Left ventricle myocardium superior (tissue), 1 donor: ENCODE data around the gene HDAC4. TPM values are rescaled to one million over a fixed set of nuclear protein-coding genes. Genes with fewer than 3 reads are reported as not detected.
A peak's percentile ranks its signal among the peaks of the same experiment; 100 is the strongest.

Source experiments
- ATAC-seq: fragments of 200-7000 bp; cut with Tn5 transposase; one replicate; pipeline ENCODE4 v1.9.1; 2020; ENCODE audit warnings: mild to moderate bottlenecking, moderate library complexity
- DNase-seq: peaks from one replicate; pipeline ENCODE4 v3.0.0-alpha.2; 2020
- intact Hi-C: fragments of 100-400 bp; cut with micrococcal nuclease; formaldehyde crosslinking; loops from one replicate; pipeline ENCODE4 v1.11.0; 2022
- total RNA-seq: library from RNA; stranded (reverse); fragmentation: NEBNext Ultra II Directional; extraction: Animal tissue kit (Norgen Biotek cat#: 25700); gene quantifications from one replicate; pipeline ENCODE4 v1.2.1, GENCODE V29; 2021
- donor health status: DM: no; HTN: yes; CAD: no; lungs with severe emphysema.

HDAC4 gene
- total RNA-seq, 1 donor from 2014 or later, result 25.6 TPM

DNA sequence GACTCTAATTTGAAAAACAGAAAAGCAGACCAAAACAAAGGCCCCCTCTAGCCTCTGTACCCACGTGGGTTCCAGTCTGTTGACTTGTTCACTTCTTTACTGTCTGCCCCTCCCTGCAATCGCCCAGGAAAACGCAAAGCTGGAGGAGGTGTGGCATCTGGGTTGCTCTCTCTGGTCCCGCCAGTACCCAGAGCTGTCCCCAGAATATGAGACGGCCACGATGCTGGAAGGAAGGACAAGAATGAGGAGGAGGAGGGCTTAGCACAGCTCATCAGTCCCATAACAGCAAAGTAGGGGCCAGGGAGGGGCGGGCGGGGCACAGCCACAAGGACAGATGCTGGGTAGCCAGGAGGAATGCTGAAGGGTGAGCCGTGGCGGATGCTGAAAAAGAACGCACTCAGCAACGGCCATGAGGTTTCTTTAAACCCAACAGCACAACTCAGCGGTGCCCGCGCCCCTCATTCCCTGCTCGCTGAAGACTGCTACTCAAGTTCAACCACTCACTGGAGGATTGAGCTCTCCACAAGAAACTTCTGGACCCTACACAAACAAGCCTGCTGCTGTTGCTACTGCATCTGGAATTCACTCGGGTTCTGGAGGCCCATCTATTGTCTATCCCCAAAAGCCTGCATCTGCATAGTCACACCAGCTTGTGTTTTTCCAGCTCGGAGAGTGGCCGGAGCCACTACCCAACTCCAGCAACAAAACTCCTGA, 187.7 kb downstream of the HDAC4 start:
- no peak for ATAC-seq
- intact Hi-C loops, result no loop called here
- peak; percentile 9 for DNase-seq

DNA sequence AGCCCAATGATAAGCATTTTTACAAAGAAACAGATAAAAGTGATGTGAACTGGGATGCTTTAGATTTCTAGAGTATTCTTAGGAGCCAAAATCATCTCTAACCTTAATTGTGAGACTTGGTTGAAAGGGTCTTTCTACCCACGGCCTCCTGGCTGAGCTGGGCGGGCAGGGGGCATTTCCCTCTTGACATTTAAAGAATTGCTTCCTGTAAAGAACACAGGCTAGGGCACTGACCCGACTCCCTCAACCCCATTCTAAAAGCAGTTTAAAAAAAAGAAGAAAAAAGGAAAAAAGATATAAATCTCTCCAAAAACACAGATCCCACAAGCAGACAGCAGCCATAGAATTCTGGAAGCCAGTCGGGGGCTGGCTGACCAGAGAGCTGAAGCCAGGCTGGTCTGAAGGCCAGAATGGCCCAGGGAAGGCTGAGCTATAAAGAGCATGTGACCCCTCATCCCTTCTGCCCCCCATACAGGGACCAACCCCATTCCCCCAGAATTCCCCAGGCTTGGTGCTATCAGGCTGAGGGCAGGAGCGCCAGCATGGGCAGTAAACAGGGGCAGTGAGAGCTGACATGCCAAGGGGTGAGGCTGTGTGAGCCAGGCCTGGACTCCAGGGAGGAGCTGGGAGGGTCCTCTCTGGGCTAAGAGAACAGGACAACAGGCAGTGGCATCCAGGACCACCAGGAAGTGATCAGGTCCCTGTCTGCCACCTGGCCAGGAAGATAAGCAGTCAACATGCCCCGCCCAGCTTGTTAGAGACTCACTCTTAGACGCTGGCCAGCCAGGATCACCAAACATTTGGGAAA, 188.5 kb downstream of the HDAC4 start:
- intact Hi-C loops, result no loop called here
- ATAC-seq (peak; percentile 39), DNase-seq (peak; percentile 22)

DNA sequence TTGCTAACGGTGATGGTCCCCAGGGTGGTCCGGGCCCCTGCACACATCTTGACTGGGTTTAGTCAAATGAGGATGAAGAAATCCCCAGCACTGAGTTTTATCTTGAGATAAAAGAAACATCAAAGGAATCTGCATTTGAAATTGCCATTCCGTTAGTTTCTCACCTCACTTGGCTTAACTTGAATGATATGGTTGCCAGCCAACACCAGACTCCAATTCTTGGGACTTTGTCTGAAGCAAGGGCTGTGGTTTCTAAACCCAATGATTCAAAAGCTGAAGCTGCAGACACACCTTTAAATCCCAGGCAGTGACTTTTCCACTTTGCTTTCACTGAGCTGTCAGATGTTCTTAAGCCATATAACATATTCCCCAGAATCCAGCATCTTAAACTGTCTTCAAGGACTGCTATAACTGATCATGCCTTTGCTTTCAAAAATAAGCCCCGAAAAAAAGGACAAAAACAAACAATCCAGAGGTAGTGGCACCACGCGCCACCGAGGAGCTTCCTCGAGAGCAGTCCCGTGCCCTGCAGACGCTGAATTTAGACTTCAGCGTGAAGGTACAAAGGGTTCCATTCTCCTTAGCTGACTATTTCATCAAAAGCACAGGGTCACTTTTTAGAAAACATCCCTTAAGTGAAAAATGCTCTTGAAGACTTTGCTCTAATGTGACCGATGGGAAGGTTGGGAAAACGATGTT, 189.3 kb downstream of the HDAC4 start:
- intact Hi-C loops, result no loop called here
- DNase-seq (peak; percentile 20), ATAC-seq (peak; percentile 42)

DNA sequence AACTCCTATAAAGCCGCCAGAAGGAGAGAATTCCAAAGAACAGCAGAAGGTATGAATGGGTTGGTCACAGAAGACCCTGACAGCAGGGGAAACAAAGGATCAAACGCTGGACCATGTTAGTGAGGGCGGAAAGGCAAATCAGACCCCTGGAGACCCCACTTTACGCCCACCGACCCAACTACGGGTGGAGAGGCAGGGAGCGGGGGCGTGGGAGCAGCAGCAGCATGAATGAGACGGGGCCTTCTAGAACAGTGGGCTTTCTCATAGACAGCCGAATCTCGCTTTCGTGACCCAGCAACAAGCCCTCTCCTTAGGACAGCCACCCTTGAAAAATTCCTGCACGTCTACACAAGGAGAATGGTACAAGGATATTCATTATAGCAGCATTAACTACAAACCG, 191.0 kb downstream of the HDAC4 start:
- ATAC-seq, result no peak
- intact Hi-C loops, result no loop called here

DNA sequence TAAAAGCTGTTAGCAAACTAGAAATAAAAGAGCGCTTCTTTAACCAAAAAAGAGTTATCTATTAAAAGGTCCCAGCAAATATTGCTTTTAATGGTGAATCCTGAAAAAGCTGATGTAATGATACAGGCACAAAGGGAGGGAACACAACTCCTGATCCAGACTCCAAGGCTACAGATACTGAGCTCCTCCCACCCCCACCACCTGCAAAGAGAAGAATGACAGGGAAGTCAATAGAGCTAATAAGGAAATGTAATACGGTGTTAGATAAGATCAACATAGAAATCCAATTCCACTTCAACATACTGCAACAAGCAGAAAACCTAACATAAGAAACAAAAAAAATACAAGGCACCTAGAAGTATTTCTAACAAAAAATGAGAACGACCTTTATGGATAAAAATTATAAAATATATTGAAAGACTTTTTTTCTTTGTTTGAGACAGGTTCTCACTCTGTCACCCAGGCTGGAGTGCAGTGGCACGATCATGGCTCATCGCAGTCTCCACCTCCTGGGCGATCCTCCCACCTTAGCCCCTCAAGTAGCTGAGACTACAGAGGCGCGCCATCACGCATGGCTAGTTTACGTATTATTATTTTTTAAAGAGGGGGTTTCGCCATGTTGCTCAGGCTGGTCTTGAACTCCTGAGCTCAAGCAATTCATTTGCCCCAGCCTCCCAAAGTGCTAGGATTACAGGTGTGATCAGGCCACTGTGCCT, 192.2 kb downstream of the HDAC4 start:
- intact Hi-C loops, result no loop called here
- no peak for ATAC-seq
- no peak for DNase-seq

More for the DNA sequence above, 191.0 kb downstream of the HDAC4 start:
- DNase-seq, result peak; percentile 17

DNA sequence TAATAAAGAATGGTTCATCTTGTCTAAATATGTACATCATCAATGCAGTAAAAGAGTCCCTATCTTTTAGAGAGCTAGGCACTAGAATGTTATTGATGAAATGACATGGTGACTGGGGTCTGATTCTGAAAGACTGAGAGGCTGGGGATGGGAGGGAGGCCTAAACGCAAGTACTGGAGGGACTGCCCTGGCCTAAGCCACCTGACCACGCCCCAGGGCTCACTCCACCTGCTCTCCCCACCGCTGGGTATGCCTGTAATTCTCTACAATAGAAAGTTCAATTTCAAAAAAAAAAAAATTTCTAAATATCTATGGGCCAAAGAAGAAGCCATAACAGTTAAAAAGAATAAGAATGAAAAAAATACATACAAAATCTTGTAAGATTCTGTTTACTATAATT, 194.0 kb downstream of the HDAC4 start:
- DNase-seq, result peak; percentile 7
- intact Hi-C loops, result no loop called here
- no peak for ATAC-seq

DNA sequence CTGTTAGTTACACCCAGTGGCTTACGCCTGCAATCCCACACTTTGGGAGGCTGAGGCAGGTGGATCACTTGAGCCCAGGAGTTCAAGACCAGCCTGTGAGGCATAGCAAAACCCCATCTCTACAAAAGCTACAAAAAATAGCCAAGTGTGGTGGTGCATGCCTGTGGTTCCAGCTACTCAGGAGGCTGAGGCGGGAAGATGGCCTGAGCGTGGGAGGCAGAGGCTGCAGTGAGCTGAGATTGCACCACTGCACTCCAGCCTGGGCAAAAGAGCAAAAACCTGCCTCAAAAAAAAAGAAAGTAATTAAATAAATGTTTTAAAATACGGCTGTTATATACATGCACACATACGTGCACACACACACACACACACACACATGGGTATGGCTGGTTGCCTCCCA, 194.8 kb downstream of the HDAC4 start:
- no peak for ATAC-seq
- intact Hi-C loops, result no loop called here
- DNase-seq, result peak; percentile 15

DNA sequence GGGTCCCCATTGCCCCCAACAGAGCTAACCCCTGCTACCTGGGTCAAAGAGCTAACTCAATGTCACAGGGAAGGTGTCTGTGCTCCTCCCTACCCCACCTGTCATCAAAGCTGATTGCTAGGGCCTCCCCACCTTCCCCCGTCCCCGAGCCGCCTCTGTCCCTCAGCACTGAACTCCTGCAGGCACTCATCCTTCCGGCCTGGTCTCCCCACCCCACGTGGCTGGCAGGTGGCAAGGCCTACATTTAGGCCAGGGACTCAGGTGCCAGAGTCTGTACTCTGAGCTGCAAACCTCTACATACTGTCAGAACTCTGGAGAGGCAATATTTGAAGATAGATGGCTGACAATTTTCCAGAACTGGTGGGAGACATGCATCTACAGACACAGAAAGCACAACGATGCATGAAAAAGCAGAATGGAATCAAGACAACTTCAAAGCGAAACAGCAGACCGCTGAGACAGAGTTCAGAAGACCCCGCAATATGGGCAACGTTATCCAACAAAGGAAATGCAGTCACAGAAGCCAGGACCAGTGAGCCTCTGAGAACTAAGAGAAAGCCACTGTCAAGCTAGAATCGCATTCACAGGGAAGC, 195.8 kb downstream of the HDAC4 start:
- ATAC-seq, result no peak
- intact Hi-C loops, result no loop called here
- DNase-seq, result peak; percentile 9

DNA sequence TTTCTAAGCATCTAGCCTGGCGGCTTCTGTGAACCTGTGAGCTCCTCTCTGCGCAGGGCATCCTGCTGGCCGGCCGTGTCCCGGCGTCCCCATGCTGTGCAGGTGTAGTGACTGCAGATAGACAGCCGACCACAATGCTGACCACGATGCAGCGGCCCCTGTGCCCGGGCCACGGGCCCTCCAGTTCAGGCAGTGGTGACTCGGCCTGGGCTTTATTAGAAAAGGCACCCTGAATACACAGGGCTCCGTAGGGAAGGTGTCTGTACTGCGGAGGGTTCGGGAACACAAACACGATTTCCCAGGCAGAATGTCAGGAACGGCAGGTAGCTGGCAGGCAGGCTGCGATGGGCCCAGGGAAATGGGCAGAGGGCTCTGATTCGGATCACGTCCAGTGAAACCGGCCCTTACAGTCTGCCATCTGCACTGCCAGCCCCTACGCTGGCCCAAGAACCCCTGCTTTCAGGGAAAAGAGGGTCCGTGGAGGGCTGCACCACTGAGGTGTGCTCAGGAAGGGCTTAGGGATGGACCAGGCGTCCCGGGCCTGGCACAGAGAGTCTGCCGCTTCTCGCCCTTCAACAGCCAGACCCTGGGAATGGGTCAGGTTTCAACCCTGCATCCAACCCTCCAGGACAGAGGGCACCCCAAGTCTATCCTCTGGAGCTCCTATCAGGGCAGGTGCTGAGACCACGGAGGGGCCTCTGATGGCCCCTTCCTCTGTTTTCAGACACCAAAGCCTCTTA, 196.5 kb downstream of the HDAC4 start:
- intact Hi-C loops, result no loop called here
- DNase-seq (peak; percentile 27), ATAC-seq (no peak)

DNA sequence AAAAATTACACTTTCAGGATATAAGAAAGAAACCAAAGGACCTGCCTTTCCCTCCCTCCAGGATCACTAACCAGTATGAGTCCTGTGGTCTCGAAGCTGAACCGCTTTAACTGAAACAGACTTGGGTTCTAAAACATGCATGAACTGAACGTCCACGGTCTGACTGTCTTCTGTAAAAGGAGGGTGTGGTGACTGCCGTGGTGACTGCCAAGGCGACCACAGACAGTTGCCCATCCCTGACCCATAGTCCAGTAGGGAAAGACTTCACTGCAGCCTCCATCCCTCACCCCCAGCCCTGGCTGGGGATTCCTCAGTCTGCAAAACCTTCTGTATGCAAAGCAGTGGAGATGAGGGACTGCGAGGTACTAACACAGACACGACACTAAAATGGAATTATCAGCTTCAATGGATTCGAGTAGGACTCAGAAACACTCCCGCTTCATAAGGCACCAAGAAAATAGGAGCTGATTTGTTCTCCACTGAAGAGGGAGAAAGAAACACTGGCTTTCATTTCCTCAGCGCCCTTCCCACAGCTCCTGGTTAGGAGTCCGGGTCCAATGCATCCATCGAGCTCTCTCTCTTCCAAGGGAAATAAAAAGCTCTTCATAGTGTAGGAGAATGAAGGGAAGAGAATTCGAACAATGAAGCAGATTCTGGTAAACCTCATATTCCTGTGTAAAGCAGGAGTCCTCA, 197.2 kb downstream of the HDAC4 start:
- ATAC-seq, result no peak
- intact Hi-C loops, result no loop called here

DNA sequence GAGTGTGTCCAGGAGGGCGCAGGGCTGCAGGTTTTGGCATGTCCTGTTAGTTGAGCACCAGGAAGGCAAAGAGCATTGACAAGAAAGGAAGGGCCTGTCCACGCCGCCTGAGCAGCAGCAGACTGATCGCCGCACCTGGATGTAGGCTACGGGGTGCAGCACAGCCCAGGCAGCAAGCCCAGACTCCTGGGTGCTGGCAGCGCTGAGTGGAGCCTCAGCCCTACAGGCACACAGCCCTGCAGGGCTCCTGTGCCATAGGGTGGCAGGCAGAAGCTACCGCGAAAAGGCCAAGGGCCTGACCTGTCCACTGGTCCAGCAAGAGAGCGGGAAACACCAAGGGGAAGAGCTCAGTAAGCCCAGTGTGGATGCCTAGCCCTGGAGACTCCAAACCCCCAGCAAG, 198.0 kb downstream of the HDAC4 start:
- intact Hi-C loops, result no loop called here
- ATAC-seq (no peak), DNase-seq (peak; percentile 33)

More for the DNA sequence above, 197.2 kb downstream of the HDAC4 start:
- no peak for DNase-seq

DNA sequence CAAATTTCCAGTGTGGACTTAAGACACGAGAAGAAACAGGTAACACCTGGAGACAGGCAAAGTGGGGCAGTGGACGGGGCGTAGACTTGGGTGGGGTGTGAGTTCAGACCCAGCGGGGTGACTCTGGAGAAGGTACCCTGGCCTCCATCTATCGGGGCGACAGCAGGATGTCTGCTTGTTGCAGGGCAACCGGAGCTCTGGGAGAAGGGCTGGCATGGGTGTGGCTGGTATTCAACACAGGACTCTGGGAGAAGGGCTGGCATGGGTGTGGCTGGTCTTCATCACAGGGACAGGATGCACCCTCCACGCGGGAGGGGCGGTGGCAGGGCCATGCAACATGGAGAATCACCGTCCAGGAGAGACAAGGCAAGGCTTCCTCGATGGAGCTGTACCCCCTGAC, 198.5 kb downstream of the HDAC4 start:
- intact Hi-C loops, result no loop called here
- no peak for ATAC-seq

DNA sequence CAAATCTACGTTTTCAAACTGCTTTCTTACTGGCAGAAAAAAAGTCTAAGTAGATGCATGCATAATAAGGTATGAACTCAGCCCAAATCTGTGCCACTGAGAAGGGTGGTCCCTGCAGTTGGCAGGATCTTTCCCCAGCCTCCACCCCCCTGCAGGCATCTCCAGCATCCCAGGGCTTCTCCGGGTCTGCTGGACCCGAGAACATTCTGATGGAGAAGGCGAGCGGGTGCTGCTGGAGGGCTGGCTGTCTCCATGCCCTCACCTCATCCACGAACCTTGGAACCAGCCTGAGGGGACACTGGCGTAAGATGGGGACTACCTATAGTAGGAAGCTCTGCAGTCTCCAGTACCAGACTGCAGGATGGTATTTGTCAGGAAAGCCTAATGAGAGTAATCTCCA, 198.9 kb downstream of the HDAC4 start:
- no peak for ATAC-seq
- intact Hi-C loops, result no loop called here
- DNase-seq, result peak; percentile 12

More for the DNA sequence above, 198.5 kb downstream of the HDAC4 start:
- DNase-seq, result peak; percentile 25

DNA sequence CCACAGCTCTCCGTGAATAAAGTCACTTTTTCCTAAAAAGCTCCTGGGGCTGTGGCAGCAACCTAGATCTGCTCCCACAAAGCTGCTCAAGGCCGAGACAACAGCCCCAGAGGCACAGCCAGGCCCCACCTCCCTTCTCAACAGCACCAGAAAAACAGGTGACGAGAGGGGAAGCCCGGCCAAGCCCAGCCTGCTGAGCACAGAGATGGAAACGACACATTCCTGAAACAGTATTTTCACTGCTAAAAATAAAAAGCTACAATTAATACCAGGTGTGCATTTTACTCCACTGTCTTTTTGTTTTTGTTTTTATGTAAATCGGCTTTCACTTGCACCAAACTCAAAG, 199.3 kb downstream of the HDAC4 start:
- intact Hi-C loops, result no loop called here
- ATAC-seq (peak; percentile 82), DNase-seq (peak; percentile 79)

DNA sequence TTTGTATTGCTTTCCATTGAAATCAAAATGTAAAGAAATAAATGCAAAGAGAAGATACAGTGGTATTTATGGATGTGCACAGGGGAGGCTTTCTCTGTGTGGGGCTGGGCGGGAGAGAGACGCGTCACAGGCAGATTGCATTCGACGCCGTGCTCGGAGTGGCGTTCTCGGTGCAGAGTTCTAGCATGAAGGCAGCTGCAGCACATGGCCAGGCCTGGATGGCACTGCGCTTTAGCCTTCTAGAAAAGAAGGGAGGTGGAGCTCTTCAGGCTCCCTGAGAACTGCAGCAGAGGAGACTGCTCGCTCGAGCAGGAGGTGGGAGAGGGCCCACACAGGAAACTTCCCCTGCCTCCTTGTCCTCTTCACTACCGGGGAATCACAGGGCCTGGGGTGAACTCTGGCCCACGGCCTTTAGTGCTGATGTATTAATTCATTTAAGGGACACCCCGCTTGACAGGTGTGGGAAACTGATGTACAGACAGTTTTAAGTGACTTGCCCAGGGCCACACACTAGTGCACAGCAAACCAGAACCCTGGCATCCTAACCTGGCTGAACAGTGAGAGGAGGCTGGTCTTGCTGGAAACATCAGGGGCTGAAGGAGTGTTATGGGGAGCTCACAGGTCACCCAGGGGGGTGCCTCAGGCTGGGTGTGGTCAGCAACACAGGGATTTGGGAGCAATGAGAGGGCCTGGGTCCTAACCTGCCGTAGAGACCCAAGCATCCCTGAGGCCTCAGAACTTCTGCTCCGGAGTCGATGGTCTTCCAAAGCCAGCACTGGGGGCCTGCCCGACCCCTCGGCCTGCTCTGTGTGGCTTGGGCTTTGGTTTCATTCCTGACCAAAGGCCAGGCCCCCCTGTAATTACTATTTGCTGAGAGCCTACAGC, 199.9 kb downstream of the HDAC4 start:
- no peak for ATAC-seq
- peak; percentile 29 for DNase-seq
- intact Hi-C loops, result no loop called here

DNA sequence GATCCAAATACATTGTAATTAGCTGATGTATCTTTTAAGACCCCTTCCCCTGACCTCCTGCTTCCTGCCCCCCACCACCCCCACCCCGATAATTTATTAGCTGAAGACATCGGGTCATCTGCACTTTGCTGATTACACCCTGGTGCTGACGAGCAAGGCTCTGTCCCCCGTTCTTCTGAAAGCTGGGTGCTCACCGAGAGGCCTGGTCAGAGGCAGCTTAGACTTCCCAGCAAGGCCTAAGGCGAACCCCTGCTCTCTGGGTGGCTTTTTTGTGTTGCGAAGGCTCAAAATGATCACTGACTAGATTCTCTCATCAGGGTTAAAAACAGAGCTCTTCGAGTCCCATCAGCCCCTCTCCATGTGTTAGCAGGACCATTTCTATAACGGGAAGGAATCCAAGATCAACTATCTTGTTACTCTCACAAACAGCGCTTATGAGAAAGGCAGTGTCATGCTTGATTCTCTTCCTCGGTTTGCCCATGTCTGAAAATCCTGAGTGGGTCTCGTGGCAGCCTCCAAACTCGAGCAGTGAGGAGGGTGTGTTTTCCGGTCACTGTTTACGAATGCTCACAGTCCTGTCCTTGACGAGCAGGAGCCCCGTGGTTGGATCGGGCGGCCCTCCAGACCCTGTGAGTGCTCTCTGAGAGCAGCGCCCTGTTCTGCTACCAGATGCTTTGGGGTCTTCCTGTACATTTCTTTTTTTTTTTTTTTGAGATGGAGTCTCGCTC, 201.6 kb downstream of the HDAC4 start:
- intact Hi-C loops, result no loop called here
- ATAC-seq (peak; percentile 74), DNase-seq (peak; percentile 77)
